A549 treated with GW870086 at 1 μM for 4 hours (cell line): ENCODE data around the gene ADA. TPM values are rescaled to one million over a fixed set of nuclear protein-coding genes. Genes with fewer than 3 reads are reported as not detected.

ENCODE experiments used
- total RNA-seq: library from RNA; stranded (reverse); fragments of 200-300 nt; extraction: Qiagen RNA extraction; gene quantifications from 5 replicates; pipeline ENCODE4 v1.2.3, GENCODE V29; 2022; ENCODE audit warnings: low read depth

The ADA gene
- 50.5 to 64.6 TPM (median 58.9 TPM) in 5 replicates for total RNA-seq

GRCh38 chr20:44651684-44652423 lies at the start of gene ADA:
TSS of gene ADA (minus strand) at chr20:44651699. CDS start at chr20:44651607, 92 bp downstream.

GRCh38 chr20:44582311-44583025 lies 69.0 kb downstream of the ADA start, which contains the start of gene PKIG:
TSS of gene PKIG (plus strand) at chr20:44582579. CDS start at chr20:44614557, 31,978 bp downstream.

Other genes with a start within 250 kb of the ADA start
- 11.3 to 18.0 TPM (median 14.1 TPM) in 5 replicates for gene TTPAL, start 175.8 kb downstream of the ADA start, total RNA-seq
- gene SERINC3, start 129.6 kb downstream of the ADA start, total RNA-seq = 69.8 to 89.6 TPM (median 87.0 TPM) in 5 replicates
- gene PKIG, start 69.1 kb downstream of the ADA start, total RNA-seq = 35.2 to 41.6 TPM (median 37.8 TPM) in 5 replicates
- 24.2 to 35.6 TPM (median 26.0 TPM) in 5 replicates for gene CCN5, start 63.7 kb upstream of the ADA start, total RNA-seq
- gene KCNK15, start 94.2 kb upstream of the ADA start, total RNA-seq = 0.32 to 0.75 TPM (median 0.60 TPM) in 5 replicates
- gene RIMS4, start 158.8 kb upstream of the ADA start, total RNA-seq = 1.3 to 2.0 TPM (median 1.6 TPM) in 5 replicates
- 191 to 203 TPM (median 202 TPM) in 5 replicates for gene YWHAB, start 234.0 kb upstream of the ADA start, total RNA-seq